ENCODE data around the gene PPM1A.
"Not testable (repeated sequence)": the region's sequence is repeated elsewhere in the genome, so short reads cannot be mapped to it uniquely, and the experiment has no call there.

Gene PPM1A

DNA sequence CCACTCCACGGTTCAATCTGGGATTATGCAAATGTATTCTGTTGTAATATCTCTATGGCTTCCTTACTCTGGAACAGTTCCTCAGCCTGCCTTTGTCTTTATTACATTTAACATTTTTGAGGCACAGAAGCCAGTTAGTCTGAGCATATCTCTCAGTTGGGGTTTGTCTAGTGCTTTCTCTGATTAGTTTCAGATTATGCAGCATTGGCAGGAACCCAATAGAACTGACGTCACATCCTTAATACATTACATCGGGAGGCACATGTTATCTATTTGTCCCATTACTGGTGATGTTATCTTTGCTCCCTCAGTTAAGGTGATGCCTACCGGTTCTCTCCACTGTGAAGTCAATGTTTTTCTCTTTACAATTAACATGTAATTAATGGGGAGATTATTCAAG lies 62.4 kb downstream of the PPM1A start:
- no peaks in the 10 kb centered on the region for H3K9me3 ChIP-seq
- H3K36me3 ChIP-seq, result no peaks in the 10 kb centered on the region
- peak overlapping the region; percentile 19; the same call in 1 of the 2 replicates for H3K4me3 ChIP-seq (ENCODE audit: low read depth, low read length)
- H3K4me1 ChIP-seq, result peaks cover 29% of the 10 kb centered on the region
- TF ChIP-seq, protein P1, sequence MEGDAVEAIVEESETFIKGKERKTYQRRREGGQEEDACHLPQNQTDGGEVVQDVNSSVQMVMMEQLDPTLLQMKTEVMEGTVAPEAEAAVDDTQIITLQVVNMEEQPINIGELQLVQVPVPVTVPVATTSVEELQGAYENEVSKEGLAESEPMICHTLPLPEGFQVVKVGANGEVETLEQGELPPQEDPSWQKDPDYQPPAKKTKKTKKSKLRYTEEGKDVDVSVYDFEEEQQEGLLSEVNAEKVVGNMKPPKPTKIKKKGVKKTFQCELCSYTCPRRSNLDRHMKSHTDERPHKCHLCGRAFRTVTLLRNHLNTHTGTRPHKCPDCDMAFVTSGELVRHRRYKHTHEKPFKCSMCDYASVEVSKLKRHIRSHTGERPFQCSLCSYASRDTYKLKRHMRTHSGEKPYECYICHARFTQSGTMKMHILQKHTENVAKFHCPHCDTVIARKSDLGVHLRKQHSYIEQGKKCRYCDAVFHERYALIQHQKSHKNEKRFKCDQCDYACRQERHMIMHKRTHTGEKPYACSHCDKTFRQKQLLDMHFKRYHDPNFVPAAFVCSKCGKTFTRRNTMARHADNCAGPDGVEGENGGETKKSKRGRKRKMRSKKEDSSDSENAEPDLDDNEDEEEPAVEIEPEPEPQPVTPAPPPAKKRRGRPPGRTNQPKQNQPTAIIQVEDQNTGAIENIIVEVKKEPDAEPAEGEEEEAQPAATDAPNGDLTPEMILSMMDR (IDR thresholded peaks at IDR 0.05; ENCODE audit: low read depth, low read length), result no peak
- no peaks in the 10 kb centered on the region for H3K27me3 ChIP-seq
- peak; percentile 43 for DNase-seq

DNA sequence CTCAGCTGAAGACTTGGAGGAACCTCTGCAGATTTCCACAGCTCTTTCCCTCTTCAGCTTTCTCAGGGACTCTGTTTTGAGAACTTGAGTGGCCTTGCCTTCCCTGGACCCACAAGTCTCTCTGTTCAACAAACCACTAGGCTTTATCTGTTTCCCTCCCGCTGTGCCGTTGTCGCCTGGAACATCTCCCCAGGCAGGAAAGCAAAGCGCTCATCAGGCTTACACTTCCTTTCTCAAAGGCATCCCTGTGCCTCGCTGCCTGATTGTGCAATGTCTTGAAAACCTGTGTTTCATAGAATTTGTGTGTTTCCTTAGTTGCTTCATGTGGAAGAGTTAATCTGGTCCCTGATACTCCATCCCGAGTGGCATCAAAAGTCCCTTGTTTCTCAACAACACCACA lies 64.1 kb downstream of the PPM1A start:
- Histone ChIP-seq H3K4me1 (peaks cover 29% of the 10 kb centered on the region), H3K27me3 (no peaks in the 10 kb centered on the region), H3K4me3 (ENCODE audit: low read depth, low read length) (no peak overlapping the region), H3K9me3 (no peaks in the 10 kb centered on the region), H3K36me3 (no peaks in the 10 kb centered on the region)
- TF ChIP-seq, protein P1 (IDR thresholded peaks at IDR 0.05; ENCODE audit: low read depth, low read length), result no peak
- no peak for DNase-seq

DNA sequence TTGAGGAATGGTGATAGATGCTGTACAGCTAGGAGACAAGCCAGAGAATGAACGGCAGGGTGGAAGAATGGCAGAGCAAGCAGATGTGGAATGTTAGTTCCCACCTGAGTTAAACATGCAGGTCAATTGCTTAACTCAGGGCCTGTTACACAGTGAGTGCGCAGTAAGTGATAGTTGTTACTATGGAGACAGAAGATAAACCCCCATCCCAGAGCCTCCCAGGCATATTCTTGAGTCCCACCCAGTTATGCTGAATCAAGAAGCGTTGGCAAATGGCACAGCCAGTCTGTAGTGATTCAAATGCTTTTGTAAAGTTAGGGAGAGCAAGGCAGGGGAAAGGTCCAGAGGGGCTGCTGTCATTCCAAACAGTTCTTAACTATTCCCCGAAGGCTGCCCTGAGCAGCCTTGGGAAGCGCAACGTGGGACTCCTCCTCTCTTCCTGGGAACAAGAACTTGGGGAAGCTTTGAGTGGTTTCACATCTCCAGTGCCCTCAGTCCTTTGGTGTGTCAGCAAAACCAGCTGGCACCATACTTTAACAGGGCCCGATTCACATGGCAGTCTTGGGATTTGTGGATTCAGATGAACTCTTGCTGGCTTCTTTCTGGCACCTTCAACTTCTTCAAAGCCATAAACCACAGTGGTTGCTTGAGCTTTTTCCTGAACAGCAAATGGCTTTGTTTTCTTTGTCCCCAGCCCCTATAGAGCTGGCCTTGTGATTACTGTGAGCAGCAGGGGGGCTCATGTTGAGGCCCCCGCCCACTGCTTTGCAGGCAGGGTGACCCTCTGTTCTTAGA lies 66.4 kb downstream of the PPM1A start:
- H3K4me3 ChIP-seq (ENCODE audit: low read depth, low read length), result no peak overlapping the region
- H3K27me3 ChIP-seq, result no peaks in the 10 kb centered on the region
- no peak for DNase-seq
- peaks cover 26% of the 10 kb centered on the region for H3K4me1 ChIP-seq
- no peaks in the 10 kb centered on the region for H3K9me3 ChIP-seq
- H3K36me3 ChIP-seq, result no peaks in the 10 kb centered on the region
- TF ChIP-seq, protein P1 (IDR thresholded peaks at IDR 0.05; ENCODE audit: low read depth, low read length), result no peak

DNA sequence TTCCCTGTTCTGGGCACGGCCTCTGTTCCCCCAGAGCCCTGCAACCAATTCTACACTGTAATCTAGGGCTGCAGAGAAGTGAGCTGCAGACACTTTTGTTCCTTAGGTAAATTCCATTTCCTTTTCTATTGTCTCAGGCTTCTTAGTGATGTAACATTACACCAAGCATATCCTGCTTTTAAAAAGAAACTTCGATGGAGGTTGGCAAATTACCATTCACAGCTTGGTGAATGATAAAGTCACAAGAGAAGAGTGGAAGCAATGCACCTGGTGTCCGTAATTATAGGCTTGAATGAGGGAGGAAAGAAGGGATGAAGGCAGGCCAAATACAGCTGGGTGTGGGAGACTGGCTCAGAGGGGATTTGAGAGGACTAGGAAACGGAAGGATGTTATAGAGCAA lies 68.6 kb downstream of the PPM1A start:
- Histone ChIP-seq H3K9me3 (no peaks in the 10 kb centered on the region), H3K4me3 (ENCODE audit: low read depth, low read length) (no peak overlapping the region), H3K4me1 (peaks cover 9% of the 10 kb centered on the region), H3K36me3 (no peaks in the 10 kb centered on the region), H3K27me3 (no peaks in the 10 kb centered on the region)
- TF ChIP-seq, protein P1 (IDR thresholded peaks at IDR 0.05; ENCODE audit: low read depth, low read length), result no peak
- no peak for DNase-seq

DNA sequence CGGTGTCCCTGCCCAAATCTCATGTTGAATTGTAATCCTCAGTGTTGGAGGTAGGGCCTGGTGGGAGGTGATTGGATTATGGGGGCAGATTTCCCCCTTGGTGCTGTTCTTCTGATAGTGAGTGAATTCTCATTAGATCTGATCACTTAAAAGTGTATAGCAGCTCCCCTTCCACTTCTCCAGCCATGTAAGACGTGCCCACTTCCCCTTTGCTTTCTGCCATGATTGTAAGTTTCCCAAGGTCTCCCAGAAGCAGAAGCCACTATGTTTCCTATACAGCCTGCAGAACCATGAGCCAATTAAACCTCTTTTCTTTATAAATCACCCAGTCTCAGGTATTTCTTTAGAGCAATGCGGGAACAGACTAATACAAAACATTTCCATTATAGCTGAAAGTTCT lies 71.8 kb downstream of the PPM1A start:
- H3K9me3 ChIP-seq; H3K36me3 ChIP-seq; H3K27me3 ChIP-seq; H3K4me3 ChIP-seq (ENCODE audit: low read depth, low read length); DNase-seq; H3K4me1 ChIP-seq: not testable (repeated sequence)

DNA sequence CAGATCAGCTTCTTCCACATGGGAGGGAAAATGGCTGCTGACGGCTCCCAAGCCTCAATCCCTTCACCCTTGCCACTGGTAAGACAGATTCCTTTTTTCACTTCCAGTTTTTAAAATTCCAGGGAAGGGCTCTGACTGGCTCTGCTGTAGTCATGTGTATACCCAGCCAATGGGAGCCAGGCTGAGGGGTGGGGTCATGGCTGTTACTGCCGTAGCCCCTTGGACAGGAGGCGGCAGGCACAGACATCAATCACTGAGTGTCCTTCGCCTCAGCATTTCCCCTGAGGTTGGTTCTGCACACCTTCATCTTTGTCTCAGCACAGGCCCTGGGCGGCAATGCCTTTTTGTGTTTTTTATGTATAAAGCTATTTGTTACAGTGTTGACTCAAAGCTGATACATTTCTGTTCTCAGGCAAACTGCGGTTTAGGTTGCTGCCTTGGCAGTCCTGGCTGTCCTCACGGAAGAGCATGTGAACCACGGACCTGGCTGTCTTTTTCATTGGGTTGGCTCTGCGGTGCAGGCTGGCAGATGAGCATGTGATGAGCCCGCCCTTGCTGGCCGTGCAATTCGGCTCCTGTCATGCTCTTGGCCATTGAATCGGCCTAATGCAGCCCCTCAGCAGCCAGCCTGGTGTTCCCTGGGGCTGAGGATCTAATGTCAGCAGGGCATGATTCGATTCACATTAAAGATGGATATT lies 74.3 kb downstream of the PPM1A start:
- Histone ChIP-seq H3K4me3 (ENCODE audit: low read depth, low read length) (no peak overlapping the region), H3K9me3 (no peaks in the 10 kb centered on the region), H3K4me1 (no peaks in the 10 kb centered on the region), H3K27me3 (no peaks in the 10 kb centered on the region), H3K36me3 (no peaks in the 10 kb centered on the region)
- DNase-seq, result no peak
- TF ChIP-seq, protein P1 (IDR thresholded peaks at IDR 0.05; ENCODE audit: low read depth, low read length), result no peak
